Lung (tissue), 12 donors: Measurements from ENCODE around the gene GAMT. TPM values are rescaled to one million over a fixed set of nuclear protein-coding genes. Genes with fewer than 3 reads are reported as not detected.

ENCODE experiments used
- ATAC-seq: fragments of 200-7000 bp; cut with Tn5 transposase; one replicate; pipeline ENCODE4 v1.9.1; 2020; ENCODE audit warnings: moderate number of reproducible peaks; ENCODE audit not compliant: insufficient read depth, low FRiP score
- DNase-seq, 3 donors: peaks; one replicate each; pipeline ENCODE4 v3.0.0-alpha.2; 2013 to 2017
- H3K27ac ChIP-seq, 2 donors: one replicate each; pipeline ENCODE4 v1.5.1; 2013; ENCODE audit warnings: mild to moderate bottlenecking in 2 of 2, moderate library complexity in 2 of 2, control low read depth in 1 of 2, inconsistent platforms in 1 of 2, low read depth in 1 of 2, low read length in 1 of 2
- H3K27me3 ChIP-seq, 3 donors: one replicate each; pipeline ENCODE4 v1.5.1; 2013; ENCODE audit warnings: low read length in 2 of 3; ENCODE audit not compliant: control insufficient read depth in 3 of 3, insufficient read depth in 3 of 3
- H3K36me3 ChIP-seq, 4 donors: one replicate each; pipeline ENCODE4 v1.5.1; 2013; ENCODE audit warnings: low read length in 4 of 4, mild to moderate bottlenecking in 1 of 4, moderate library complexity in 1 of 4; ENCODE audit not compliant: control insufficient read depth in 4 of 4, insufficient read depth in 4 of 4
- H3K4me1 ChIP-seq, 5 donors: one replicate each; pipeline ENCODE4 v1.5.1; 2013; ENCODE audit warnings: low read length in 5 of 5, mild to moderate bottlenecking in 2 of 5, moderate library complexity in 1 of 5; ENCODE audit not compliant: control insufficient read depth in 5 of 5, insufficient read depth in 5 of 5
- H3K4me3 ChIP-seq: one replicate; pipeline ENCODE4 v1.5.1; 2013; ENCODE audit warnings: mild to moderate bottlenecking, control low read depth, moderate library complexity
- H3K9ac ChIP-seq, 2 donors: one replicate each; pipeline ENCODE4 v1.5.1; 2013; ENCODE audit warnings: low read length in 2 of 2, control low read depth in 1 of 2; ENCODE audit not compliant: insufficient read depth in 1 of 2
- H3K9me3 ChIP-seq, 4 donors: one replicate each; pipeline ENCODE4 v1.5.1; 2013; ENCODE audit warnings: low read length in 3 of 4, mild to moderate bottlenecking in 1 of 4, moderate library complexity in 1 of 4; ENCODE audit not compliant: control insufficient read depth in 4 of 4, insufficient read depth in 3 of 4
- CTCF ChIP-seq: IDR thresholded peaks from 2 replicates; pipeline ENCODE4 v1.5.1; 2012; ENCODE audit warnings: mild to moderate bottlenecking; ENCODE audit errors: control extremely low read depth, extremely low read depth
- WGBS, 2 donors: extraction: QIAGEN DNeasy Blood & Tissue Kit; methylation state at CpG; one replicate each; pipeline ENCODE4 v1.1.7; 2013; 5-methylcytosine and 5-hydroxymethylcytosine counted together
- polyA plus RNA-seq, 2 donors: library from polyadenylated mRNA; stranded (reverse); fragments of 200-250 nt; gene quantifications; one replicate each; pipeline ENCODE4 v1.2.1, GENCODE V29; 2013
- total RNA-seq, 2 donors: library from RNA; depleted of rRNA in 1 of 2; stranded (reverse); fragments of >200 nt in 1 of 2; gene quantifications; one replicate each; pipeline ENCODE4 v1.2.1, GENCODE V29; 2014 to 2021
- donor health status: control.
- donor health status: control.
- donor health status: Bipolar disorder and iron deficiency.
- donor health status: healthy.
- donor health status: DM: yes; HTN: yes; CAD: no.

GAMT gene
- total and polyA plus RNA-seq, 4 donors = 2.9 to 8.6 (median 7.3) TPM

DNA sequence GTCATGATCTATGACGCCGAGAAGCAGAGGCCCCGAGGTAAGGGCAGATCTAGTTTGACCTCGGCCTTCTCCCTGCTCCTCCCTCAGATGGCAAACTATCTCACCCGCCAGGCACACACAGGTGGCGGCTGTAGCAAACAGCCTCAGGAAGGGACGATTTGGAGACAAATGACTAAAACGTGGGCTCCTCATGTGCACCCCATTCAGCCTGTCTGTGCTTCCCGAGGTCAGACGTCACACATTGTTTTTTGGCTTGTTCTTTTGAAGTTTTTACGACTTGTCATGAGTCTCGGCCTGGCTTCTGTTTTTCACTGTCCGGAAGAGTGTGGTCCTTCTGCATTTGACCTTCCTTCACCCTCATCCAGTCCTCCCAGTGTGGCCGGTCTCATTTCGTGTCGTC is 21.0 kb upstream of the GAMT start:
- no peaks in the 10 kb centered on the region for H3K9me3 ChIP-seq
- no peak for TF ChIP-seq CTCF
- H3K27me3 ChIP-seq = no peaks in the 10 kb centered on the region
- H3K36me3 ChIP-seq = peaks cover 6 to 83% (median 29%) of the 10 kb centered on the region in 4 donors
- DNase-seq = no peak
- H3K9ac ChIP-seq = no peak overlapping the region
- ATAC-seq = no peak
- H3K27ac ChIP-seq = no peak overlapping the region
- WGBS, 2 donors = 86 to 87% methylated on average over 16 of the region's 16 CpGs
- H3K4me3 ChIP-seq = no peak overlapping the region
- H3K4me1 ChIP-seq = peaks cover under 1 to 9% (median 4%) of the 10 kb centered on the region in 5 donors

- no peaks in the 10 kb centered on the region for H3K9me3 ChIP-seq
- DNase-seq = no peak
- H3K9ac ChIP-seq = no peak overlapping the region
- H3K36me3 ChIP-seq = peaks cover 6 to 79% (median 30%) of the 10 kb centered on the region in 4 donors
- ATAC-seq = no peak
- no peak overlapping the region for H3K4me3 ChIP-seq
- peaks cover 4 to 10% (median 6%) of the 10 kb centered on the region in 5 donors for H3K4me1 ChIP-seq
- no peak for TF ChIP-seq CTCF
- WGBS, 2 donors = 91 to 95% methylated on average over 20 to 22 of the region's 22 CpGs
- no peaks in the 10 kb centered on the region for H3K27me3 ChIP-seq
- H3K27ac ChIP-seq = no peak overlapping the region
These were observed 20.6 kb upstream of the GAMT start for GRCh38 chr19:1421958-1422305.

DNA sequence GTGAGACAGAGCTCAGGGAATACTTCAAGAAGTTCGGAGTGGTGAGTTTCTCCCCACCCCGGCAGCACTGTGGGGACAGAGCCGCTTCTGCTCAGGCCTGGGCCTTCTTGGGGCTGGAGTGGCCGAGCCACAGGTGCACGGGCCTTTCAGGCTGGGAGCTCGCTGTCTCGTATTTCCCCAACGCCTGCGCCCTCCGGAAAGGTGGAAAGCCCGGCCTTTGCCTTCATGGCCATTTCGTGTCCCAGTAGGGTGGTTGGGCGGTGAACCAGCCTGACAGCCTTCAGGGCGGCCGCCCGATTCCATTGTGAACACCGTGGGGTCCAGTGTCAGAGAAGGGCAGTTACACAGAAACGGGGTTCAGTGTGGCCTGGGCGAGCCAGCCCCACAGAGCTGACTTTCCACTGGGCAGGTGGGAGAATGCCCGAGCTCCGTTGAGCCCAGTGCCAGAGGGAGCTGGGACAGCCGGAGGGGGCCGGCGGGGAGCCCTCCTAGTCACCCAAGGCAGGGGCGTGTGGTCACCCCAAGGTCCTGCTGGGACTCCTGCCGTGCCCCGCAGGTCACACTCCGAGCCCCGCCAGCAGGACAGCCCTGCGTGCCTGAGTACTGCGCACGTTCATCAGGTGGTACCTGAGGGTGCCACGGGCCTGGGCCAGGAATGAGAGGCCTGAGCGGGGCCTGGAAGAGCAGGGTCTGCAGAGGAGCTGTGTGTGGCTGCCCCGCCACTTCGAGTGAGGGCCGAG is 20.0 kb upstream of the GAMT start:
- no peak overlapping the region for H3K4me3 ChIP-seq
- TF ChIP-seq CTCF = no peak
- WGBS, 2 donors = 95 to 96% methylated on average over 34 to 37 of the region's 37 CpGs
- H3K9me3 ChIP-seq = no peaks in the 10 kb centered on the region
- no peak for DNase-seq
- no peak overlapping the region for H3K27ac ChIP-seq
- no peak overlapping the region for H3K9ac ChIP-seq
- peaks cover 5 to 15% (median 10%) of the 10 kb centered on the region in 5 donors for H3K4me1 ChIP-seq
- no peaks in the 10 kb centered on the region for H3K27me3 ChIP-seq
- ATAC-seq = no peak
- H3K36me3 ChIP-seq = peaks cover 6 to 79% (median 28%) of the 10 kb centered on the region in 4 donors
